HL-60 (cell line): ENCODE results near the gene CCP110.

Source experiments
- DNase-seq, 2 experiments: peaks; one replicate each; pipeline ENCODE4 v3.0.0-alpha.2; 2010 to 2020; ENCODE audit warnings: low read depth in 1 of 2, low spot score in 1 of 2
- H3K27ac ChIP-seq: fragments of 250-450 bp; sonication (Bioruptor Pico); replicated peaks from 2 replicates; pipeline ENCODE4 v1.5.1; 2020; ENCODE audit warnings: mild to moderate bottlenecking, moderate library complexity
- H3K27me3 ChIP-seq: fragments of 250-450 bp; sonication (Bioruptor Pico); 2 replicates; pipeline ENCODE4 v1.5.1; 2021; ENCODE audit warnings: mild to moderate bottlenecking, moderate library complexity; ENCODE audit not compliant: insufficient read depth, poor library complexity, severe bottlenecking
- H3K4me3 ChIP-seq: replicated peaks from 2 replicates; pipeline ENCODE4 v1.5.1; 2011; ENCODE audit warnings: mild to moderate bottlenecking, control low read depth, low read length; ENCODE audit not compliant: insufficient read depth
- CTCF ChIP-seq: IDR thresholded peaks from one replicate; pipeline ENCODE4 v1.5.1; 2011; ENCODE audit warnings: low read length, control low read depth, inconsistent platforms; ENCODE audit not compliant: insufficient read depth
- GABPA ChIP-seq: IDR thresholded peaks from 2 replicates; pipeline ENCODE4 v1.6.1; 2012; ENCODE audit warnings: low read depth
- POLR2AphosphoS5 ChIP-seq: IDR thresholded peaks from 2 replicates; pipeline ENCODE4 v1.6.1; 2012; ENCODE audit warnings: low read depth
- REST ChIP-seq: IDR thresholded peaks from 2 replicates; pipeline ENCODE4 v1.6.1; 2012; ENCODE audit warnings: low read depth; ENCODE audit not compliant: insufficient replicate concordance
- SPI1 ChIP-seq: IDR thresholded peaks from 2 replicates; pipeline ENCODE4 v1.6.1; 2012; ENCODE audit warnings: low read depth, mild to moderate bottlenecking, borderline replicate concordance

CCP110 gene

GRCh38 chr16:19482291-19482690, 41.5 kb upstream of the CCP110 start:
- TF ChIP-seq SPI1 = no peak
- TF ChIP-seq REST = no peak
- no peak for TF ChIP-seq CTCF
- TF ChIP-seq GABPA = no peak
- TF ChIP-seq POLR2AphosphoS5 = no peak
- no peak overlapping the region for H3K27ac ChIP-seq
- H3K4me3 ChIP-seq = no peak overlapping the region
- no peaks in the 10 kb centered on the region for H3K27me3 ChIP-seq
- DNase-seq = no peak

- H3K4me3 ChIP-seq = no peak overlapping the region
- no peak for TF ChIP-seq REST
- TF ChIP-seq GABPA = no peak
- no peak for TF ChIP-seq POLR2AphosphoS5
- no peak for TF ChIP-seq SPI1
- TF ChIP-seq CTCF = no peak
- H3K27ac ChIP-seq = no peak overlapping the region
- no peak for DNase-seq
- H3K27me3 ChIP-seq = no peaks in the 10 kb centered on the region
Measured at GRCh38 chr16:19484096-19484495, 39.6 kb upstream of the CCP110 start.

GRCh38 chr16:19485611-19486010, 38.1 kb upstream of the CCP110 start:
- Histone ChIP-seq H3K27ac (no peak overlapping the region), H3K4me3 (no peak overlapping the region), H3K27me3 (no peaks in the 10 kb centered on the region)
- no peak for DNase-seq
- TF ChIP-seq REST = no peak
- no peak for TF ChIP-seq CTCF
- TF ChIP-seq SPI1 = no peak
- TF ChIP-seq POLR2AphosphoS5 = no peak
- TF ChIP-seq GABPA = no peak
